GM23338 (cell line): Measurements from ENCODE around the gene GRIN2D. TPM values are rescaled to one million over a fixed set of nuclear protein-coding genes. Genes with fewer than 3 reads are reported as not detected.

ENCODE experiments used
- ATAC-seq: fragments of 200-7000 bp; cut with Tn5 transposase; 3 replicates; pipeline ENCODE4 v1.9.1; 2020
- DNase-seq: peaks from one replicate; pipeline ENCODE4 v3.0.0-alpha.2; 2015; ENCODE audit warnings: low spot score
- H2AFZ ChIP-seq: fragments of 200-600 bp; sonication (generic); 2 replicates; pipeline ENCODE4 v1.8.0; 2016; ENCODE audit warnings: antibody characterized with exemption, mild to moderate bottlenecking, moderate library complexity
- H3F3A ChIP-seq: fragments of 200-600 bp; sonication (generic); replicated peaks from 2 replicates; pipeline ENCODE4 v1.8.0; 2017; ENCODE audit warnings: antibody characterized with exemption, mixed run types, low read depth
- H3K27ac ChIP-seq: fragments of 200-600 bp; sonication (generic); 2 replicates; pipeline ENCODE4 v1.6.1; 2016; ENCODE audit warnings: low read depth
- H3K27me3 ChIP-seq: fragments of 200-600 bp; sonication (generic); 2 replicates; pipeline ENCODE4 v1.8.0; 2016; ENCODE audit warnings: mild to moderate bottlenecking, mixed run types, moderate library complexity; ENCODE audit not compliant: insufficient read depth
- H3K36me3 ChIP-seq: fragments of 200-600 bp; sonication (generic); 2 replicates; pipeline ENCODE4 v1.8.0; 2016; ENCODE audit warnings: mild to moderate bottlenecking; ENCODE audit not compliant: insufficient read depth
- H3K4me1 ChIP-seq: fragments of 200-600 bp; sonication (generic); 2 replicates; pipeline ENCODE4 v1.8.0; 2016; ENCODE audit warnings: mild to moderate bottlenecking, moderate library complexity; ENCODE audit not compliant: insufficient read depth
- H3K4me2 ChIP-seq: fragments of 200-600 bp; sonication (generic); 2 replicates; pipeline ENCODE4 v1.7.1; 2017; ENCODE audit warnings: mixed run types
- H3K4me3 ChIP-seq: fragments of 200-600 bp; sonication (generic); 2 replicates; pipeline ENCODE4 v1.6.1; 2016; ENCODE audit warnings: mixed run types
- H3K79me2 ChIP-seq: fragments of 200-600 bp; sonication (generic); replicated peaks from 2 replicates; pipeline ENCODE4 v1.8.0; 2017; ENCODE audit warnings: mild to moderate bottlenecking; ENCODE audit not compliant: insufficient read depth
- H3K9me2 ChIP-seq: fragments of 200-600 bp; sonication (generic); 2 replicates; pipeline ENCODE4 v1.8.0; 2017; ENCODE audit not compliant: insufficient read depth
- H4K20me1 ChIP-seq: fragments of 200-600 bp; sonication (generic); replicated peaks from 2 replicates; pipeline ENCODE4 v1.8.0; 2017; ENCODE audit warnings: mild to moderate bottlenecking; ENCODE audit not compliant: insufficient read depth
- H3K27ac Mint-ChIP-seq: 2 replicates; pipeline ENCODE4 v1.8.0; 2020; ENCODE audit warnings: inconsistent platforms, mild to moderate bottlenecking, moderate library complexity, mixed read lengths
- H3K27me3 Mint-ChIP-seq: 3 replicates; pipeline ENCODE4 v1.8.0; 2022; ENCODE audit warnings: low read depth, mild to moderate bottlenecking, moderate library complexity, mixed read lengths, inconsistent platforms; ENCODE audit not compliant: insufficient read depth, poor library complexity
- H3K36me3 Mint-ChIP-seq: 3 replicates; pipeline ENCODE4 v1.8.0; 2021; ENCODE audit warnings: low read depth, mild to moderate bottlenecking, inconsistent platforms, moderate library complexity, mixed read lengths
- H3K4me1 Mint-ChIP-seq: 3 replicates; pipeline ENCODE4 v1.8.0; 2020; ENCODE audit warnings: mild to moderate bottlenecking, inconsistent platforms, mixed read lengths
- H3K4me3 Mint-ChIP-seq: 3 replicates; pipeline ENCODE4 v1.8.0; 2021; ENCODE audit warnings: moderate library complexity, mild to moderate bottlenecking, inconsistent platforms, mixed read lengths
- H3K9me3 Mint-ChIP-seq: 3 replicates; pipeline ENCODE4 v1.8.0; 2020; ENCODE audit warnings: moderate library complexity, mild to moderate bottlenecking, inconsistent platforms, mixed read lengths
- CREB1 ChIP-seq: fragments of 250-450 bp; sonication (Bioruptor Pico); IDR thresholded peaks from 2 replicates; pipeline ENCODE4 v1.5.0; 2020; ENCODE audit warnings: low read depth, mild to moderate bottlenecking, moderate library complexity
- CTCF ChIP-seq, 2 experiments: fragments of 200-600 bp in 1 of 2; sonication (generic) in 1 of 2; conservative IDR thresholded peaks; 2 replicates each; pipeline versions ENCODE4 v1.5.1 to v1.6.1; 2016 to 2017; ENCODE audit warnings: antibody characterized with exemption in 2 of 2, low read depth in 2 of 2, mild to moderate bottlenecking in 2 of 2, moderate library complexity in 1 of 2
- ETS1 ChIP-seq: IDR thresholded peaks from 2 replicates; pipeline ENCODE4 v1.6.1; 2016; ENCODE audit warnings: antibody characterized with exemption
- EZH2 ChIP-seq: fragments of 200-600 bp; sonication (generic); IDR thresholded peaks from one replicate; pipeline ENCODE4 v1.8.0; 2017; ENCODE audit warnings: antibody characterized with exemption, mild to moderate bottlenecking, low read depth; ENCODE audit not compliant: unreplicated experiment
- EZH2phosphoT487 ChIP-seq: fragments of 200-600 bp; sonication (generic); IDR thresholded peaks from one replicate; pipeline ENCODE4 v1.8.1; 2018; ENCODE audit warnings: antibody characterized with exemption; ENCODE audit not compliant: unreplicated experiment
- JUNB ChIP-seq: IDR thresholded peaks from one replicate; pipeline ENCODE4 v1.6.1; 2016; ENCODE audit warnings: antibody characterized with exemption; ENCODE audit not compliant: unreplicated experiment
- NANOG ChIP-seq: IDR thresholded peaks from 2 replicates; pipeline ENCODE4 v1.6.1; 2016; ENCODE audit warnings: antibody characterized with exemption, borderline replicate concordance
- POLR2AphosphoS5 ChIP-seq: IDR thresholded peaks from 2 replicates; pipeline ENCODE4 v1.6.1; 2016; ENCODE audit warnings: antibody characterized with exemption, low read depth
- REST ChIP-seq: IDR thresholded peaks from one replicate; pipeline ENCODE4 v1.6.1; 2018; ENCODE audit warnings: antibody characterized with exemption; ENCODE audit not compliant: unreplicated experiment
- STAT1 ChIP-seq: IDR thresholded peaks from one replicate; pipeline ENCODE4 v1.6.1; 2016; ENCODE audit warnings: antibody characterized with exemption; ENCODE audit not compliant: unreplicated experiment
- ZNF114 ChIP-seq: fragments of 250-450 bp; sonication (Bioruptor Pico); IDR thresholded peaks from 2 replicates; pipeline ENCODE4 v1.5.0; 2020; ENCODE audit warnings: mild to moderate bottlenecking, moderate library complexity
- ZNF331 ChIP-seq: fragments of 250-450 bp; sonication (Bioruptor Pico); IDR thresholded peaks from 2 replicates; pipeline ENCODE4 v1.5.0; 2020; ENCODE audit warnings: low read depth, mild to moderate bottlenecking, moderate library complexity
- ZNF462 ChIP-seq: fragments of 250-450 bp; sonication (Bioruptor Pico); IDR thresholded peaks from 2 replicates; pipeline ENCODE4 v1.5.0; 2020; ENCODE audit warnings: mild to moderate bottlenecking, moderate library complexity
- polyA plus RNA-seq: library from polyadenylated mRNA; unstranded; fragments of >200 nt; fragmentation: Nextera tagmentation; extraction: Ambion mirVana; gene quantifications from 2 replicates; pipeline ENCODE4 v1.2.1, GENCODE V29; 2016
- total RNA-seq: library from RNA; depleted of rRNA; stranded (reverse); fragments of >200 nt; shearing (Covaris generic); gene quantifications from 2 replicates; pipeline ENCODE4 v1.2.3, GENCODE V29; 2014

GRIN2D gene
- total and polyA plus RNA-seq, 2 experiments from 2014 or later: 4.4 to 20.0 TPM

- TF ChIP-seq POLR2AphosphoS5 (no peak), REST (no peak), CTCF (conservative IDR thresholded peaks at IDR 0.05; ENCODE audit: low read depth in 2 of 2) (no peak), ETS1 (no peak), ZNF114 (no peak), EZH2 (no peak), ZNF462 (CRISPR knock-in tag) (no peak), JUNB (no peak), EZH2phosphoT487 (no peak), STAT1 (no peak), CREB1 (CRISPR knock-in tag) (no peak), NANOG (no peak), ZNF331 (no peak)
- ATAC-seq (no peak), DNase-seq (no peak)
- Histone ChIP-seq H3K4me2 (peak overlapping the region; percentile 78), H3K27ac (peak overlapping the region; percentile 83), H3K9me2 (no peaks in the 10 kb centered on the region), H3F3A (no peaks in the 10 kb centered on the region), H3K79me2 (no peaks in the 10 kb centered on the region), H2AFZ (peak overlapping the region; percentile 52; the same call in 1 of the 2 replicates), H3K36me3 (no peaks in the 10 kb centered on the region), H4K20me1 (no peaks in the 10 kb centered on the region), H3K4me3 (peak overlapping the region; percentile 58), H3K4me1 (no peaks in the 10 kb centered on the region), H3K27me3 (no peaks in the 10 kb centered on the region)
- Mint-ChIP-seq H3K4me1 (peaks cover 10% of the 10 kb centered on the region; the same call in 2 of the 3 replicates), H3K36me3 (peaks cover 5% of the 10 kb centered on the region; the same call in 2 of the 3 replicates), H3K4me3 (peak overlapping the region; percentile 87), H3K27me3 (peaks cover 10% of the 10 kb centered on the region), H3K27ac (peak overlapping the region; percentile 91), H3K9me3 (no peaks in the 10 kb centered on the region; the same call in 2 of the 3 replicates)
These were observed 28.7 kb upstream of the GRIN2D start for GRCh38 chr19:48364598-48365348.
